Measurements from ENCODE around the gene POLK.
"Not testable (repeated sequence)": the region's sequence is repeated elsewhere in the genome, so short reads cannot be mapped to it uniquely, and the experiment has no call there.

POLK gene

DNA sequence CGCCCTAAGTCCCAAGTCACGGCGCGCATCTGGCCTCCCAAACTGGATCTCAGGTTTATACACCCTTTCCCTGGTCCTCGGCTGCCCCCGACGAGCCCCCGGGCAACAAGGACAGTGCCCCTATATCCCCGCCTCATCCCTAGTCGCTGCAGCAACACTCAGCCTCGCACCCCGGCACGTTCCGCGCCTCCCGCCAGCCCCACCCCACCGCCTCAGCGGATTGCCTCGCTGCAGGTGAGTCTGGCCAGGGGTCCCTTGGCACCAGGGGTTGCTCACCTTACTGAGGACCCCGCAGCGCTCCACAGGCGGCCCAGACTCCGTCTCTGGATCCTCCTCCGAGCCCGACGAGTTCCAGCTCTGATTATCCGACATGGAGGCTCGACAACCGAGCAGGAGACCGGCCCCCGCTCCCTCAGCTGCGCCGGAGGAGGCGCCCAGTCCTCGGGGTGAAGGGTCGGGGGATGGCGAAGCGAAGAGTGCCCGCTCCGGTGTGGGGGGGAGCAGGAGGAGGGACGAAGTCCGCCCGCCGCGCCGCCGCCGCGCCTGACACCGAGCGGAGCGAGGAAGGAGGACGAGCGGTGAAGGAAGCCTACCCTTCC, 756 bp upstream of the POLK start:
- DNase-seq = peak; percentile 60

- DNase-seq = no peak
These were observed 838 bp downstream of the POLK start for GRCh38 chr5:75512383-75513074.

DNA sequence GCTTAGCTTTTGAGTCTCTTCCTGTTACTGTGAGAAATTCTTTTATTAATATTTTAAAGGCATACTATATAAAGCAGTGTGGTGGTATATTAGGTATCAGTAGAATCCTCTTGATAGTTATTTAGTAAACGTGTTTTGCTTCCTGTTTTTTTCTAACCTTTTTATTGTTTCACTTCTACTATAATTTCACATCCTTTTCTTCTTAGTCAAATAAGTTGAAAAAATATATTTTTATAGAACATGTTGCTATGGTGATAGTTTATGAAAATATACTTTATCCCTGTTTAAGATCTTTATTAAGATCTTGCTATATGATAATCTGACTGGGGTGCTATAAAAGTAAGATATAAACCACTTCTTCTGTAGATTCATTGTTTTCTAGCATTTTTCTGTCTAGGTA, 2.1 kb downstream of the POLK start:
- DNase-seq = no peak

GRCh38 chr5:75514323-75514722, 2.6 kb downstream of the POLK start:
- no peak for DNase-seq

DNA sequence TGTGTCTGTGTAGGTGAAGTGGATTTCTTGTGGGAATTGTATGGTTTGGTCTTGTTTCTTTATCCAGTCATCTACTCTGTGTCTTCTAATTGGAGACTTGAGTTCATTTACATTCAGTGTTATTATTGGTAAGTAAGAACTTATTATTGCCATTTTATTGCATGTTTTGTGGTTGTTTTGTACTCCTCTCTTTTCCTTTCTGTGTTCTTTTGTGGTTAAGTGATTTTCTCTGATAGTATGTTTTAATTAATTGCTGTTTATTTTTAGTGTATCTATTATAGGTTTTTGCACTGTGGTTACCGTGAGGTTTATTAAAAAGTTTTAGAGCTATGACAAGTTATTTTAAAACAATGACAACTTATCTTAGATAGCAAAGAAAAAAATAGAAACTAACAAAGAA, 8.1 kb downstream of the POLK start:
- DNase-seq = no peak

DNA sequence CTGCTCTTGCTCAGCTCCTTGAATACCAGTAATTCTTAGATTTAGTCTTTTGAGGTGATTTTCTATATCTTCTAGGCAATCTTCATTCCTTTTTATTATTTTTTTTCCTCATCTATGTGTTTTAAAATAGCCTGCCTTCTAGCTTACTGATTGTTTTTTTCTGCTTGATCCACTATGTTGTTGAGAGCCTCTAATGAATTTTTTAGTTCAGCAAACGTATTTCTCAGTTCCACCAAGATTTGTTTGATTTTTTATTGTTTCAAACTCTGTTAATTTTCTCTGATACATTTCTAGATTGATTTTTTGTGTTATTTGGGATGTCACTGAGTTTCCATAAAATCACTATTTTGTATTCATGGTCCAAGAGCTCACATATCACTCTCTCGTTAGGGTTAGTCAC, 9.5 kb downstream of the POLK start:
- DNase-seq = no peak

GRCh38 chr5:75522025-75522424, 10.3 kb downstream of the POLK start:
- DNase-seq = no peak

GRCh38 chr5:75522542-75522941, 10.9 kb downstream of the POLK start:
- DNase-seq = no peak

GRCh38 chr5:75523275-75523674, 11.6 kb downstream of the POLK start:
- no peak for DNase-seq

DNA sequence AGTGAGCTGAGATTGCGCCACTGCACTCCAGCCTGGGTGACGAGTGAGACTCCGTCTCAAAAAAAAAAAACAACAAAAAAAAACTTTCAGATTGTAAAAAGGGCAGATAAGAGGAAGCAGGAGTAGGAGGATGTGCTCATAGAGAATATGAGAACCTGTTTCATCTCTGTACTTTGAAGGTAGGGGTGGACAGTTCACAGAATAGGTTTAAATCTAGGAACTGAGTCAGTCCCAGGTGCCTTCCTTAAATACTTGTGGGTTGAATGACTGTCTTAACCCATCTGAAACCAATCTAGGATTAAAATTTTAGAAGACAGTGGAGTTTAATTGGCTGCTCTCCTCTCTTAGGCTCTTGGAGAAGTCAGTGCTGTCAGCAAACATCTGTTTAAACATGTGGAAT, 12.4 kb downstream of the POLK start:
- DNase-seq = no peak

DNA sequence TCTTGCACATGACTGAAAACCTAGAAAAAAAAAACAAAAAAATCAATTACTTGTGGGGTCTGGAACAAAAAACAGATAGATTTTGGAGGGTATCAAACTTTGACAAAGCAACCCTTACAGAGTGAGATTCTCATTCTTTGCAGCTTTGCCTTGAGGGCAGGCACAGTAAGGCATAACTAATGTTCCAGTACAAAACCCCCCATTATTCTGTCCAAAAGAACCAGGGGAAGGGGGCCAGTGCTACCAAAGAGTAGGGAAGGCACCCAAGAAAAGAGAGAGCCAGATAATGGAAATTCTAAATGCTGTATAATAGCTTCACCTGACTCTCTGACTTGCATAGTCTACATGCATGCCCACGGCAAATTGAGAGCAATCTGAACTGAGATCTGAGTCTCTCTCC, 12.9 kb downstream of the POLK start:
- DNase-seq = no peak

GRCh38 chr5:75525344-75525743, 13.7 kb downstream of the POLK start:
- DNase-seq = no peak

- no peak for DNase-seq
These were observed 14.4 kb downstream of the POLK start for GRCh38 chr5:75526070-75526469.

- DNase-seq = no peak
These were observed 17.5 kb downstream of the POLK start for GRCh38 chr5:75529185-75529584.

DNA sequence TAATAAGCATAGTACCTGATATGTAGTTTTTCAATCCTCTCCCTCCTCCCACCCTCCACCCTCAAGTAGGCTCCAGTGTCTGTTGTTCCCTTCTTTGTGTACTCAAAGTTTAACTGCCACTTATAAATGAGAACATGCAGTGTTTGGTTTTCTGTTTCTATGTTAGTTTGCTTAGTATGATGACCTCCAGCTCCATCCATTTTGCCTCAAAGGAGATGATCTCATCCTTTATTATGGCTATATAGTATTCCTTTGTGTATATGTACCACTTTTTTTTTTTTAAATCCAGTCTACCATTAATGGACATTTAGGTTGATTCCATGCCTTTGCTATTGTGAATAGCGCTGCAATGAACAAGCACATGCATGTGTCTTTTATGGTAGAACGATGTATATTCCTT, 20.5 kb downstream of the POLK start:
- no peak for DNase-seq

DNA sequence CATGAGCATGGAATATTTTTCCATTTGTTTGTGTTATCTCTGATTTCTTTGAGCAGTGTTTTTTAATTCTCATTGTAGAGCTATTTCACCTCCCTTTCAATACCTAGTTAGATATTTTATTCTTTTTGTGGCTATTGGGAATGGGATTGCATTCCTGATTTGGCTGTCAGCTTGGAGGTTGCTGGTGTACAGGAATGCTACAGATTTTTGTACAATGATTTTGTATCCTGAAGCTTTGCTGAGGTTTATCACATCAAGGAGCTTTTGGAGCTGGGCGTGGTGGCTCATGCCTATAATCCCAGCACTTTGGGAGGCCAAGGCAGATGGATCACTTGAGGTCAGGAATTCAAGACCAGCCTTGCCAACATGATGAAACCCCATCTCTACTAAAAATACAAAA, 22.0 kb downstream of the POLK start:
- not testable (repeated sequence) for DNase-seq

DNA sequence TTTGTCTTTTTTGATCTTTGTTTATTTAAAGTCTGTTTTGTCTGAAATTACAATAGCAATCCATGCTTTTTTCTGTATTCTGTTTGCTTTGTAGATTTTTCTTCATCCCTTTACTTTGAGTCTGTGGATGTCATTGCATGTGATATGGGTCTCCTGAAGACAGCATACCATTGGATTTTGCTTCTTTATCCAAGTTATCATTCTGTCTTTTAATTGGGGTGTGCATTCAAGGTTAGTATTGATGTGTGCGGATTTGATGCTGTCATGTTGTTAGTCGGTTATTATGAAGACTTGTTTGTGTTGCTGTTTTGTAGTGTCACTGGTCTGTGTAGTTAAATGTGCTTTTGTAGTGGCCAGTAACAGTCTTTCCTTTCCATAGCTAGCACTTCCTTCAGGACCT, 23.0 kb downstream of the POLK start:
- no peak for DNase-seq

GRCh38 chr5:75536147-75536546, 24.5 kb downstream of the POLK start:
- no peak for DNase-seq

- DNase-seq = no peak
These were observed 25.1 kb downstream of the POLK start for GRCh38 chr5:75536694-75537360.

DNA sequence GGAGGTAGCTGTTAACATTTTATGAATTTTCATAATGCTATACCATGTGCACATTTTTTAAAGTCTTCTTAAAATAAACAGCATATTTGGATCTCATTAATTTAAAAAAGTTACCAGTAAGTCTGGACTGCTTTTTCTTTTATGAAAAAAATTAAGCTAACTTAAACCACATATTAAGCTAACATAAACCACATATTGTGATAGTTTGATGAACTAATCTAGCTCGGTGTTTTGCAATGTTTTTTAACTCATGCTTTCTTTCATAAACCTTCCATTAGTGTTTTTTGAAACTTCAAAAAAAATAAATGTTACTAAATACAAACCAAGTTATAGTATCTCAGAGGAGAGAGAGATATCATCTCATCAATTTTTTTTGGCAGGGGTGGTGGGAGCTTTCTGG, 26.5 kb downstream of the POLK start:
- DNase-seq = no peak

DNA sequence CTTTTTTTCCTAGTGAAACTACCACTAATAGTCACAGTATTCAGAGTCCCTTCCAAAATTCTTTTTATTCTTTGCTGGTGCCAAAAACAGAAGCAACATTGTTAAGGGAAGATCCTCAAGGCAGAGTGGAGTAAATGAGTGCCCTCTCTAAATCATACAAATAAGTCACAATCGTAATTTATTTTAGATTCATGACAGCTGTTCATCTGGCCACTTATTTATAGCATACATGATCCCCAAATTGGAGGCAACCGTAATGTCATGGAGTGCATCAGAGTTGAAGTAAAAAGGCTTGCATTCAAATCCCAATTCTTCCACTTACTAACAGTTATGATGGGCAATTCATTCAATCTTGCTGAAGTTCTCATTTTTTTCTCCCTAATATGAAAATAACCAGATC, 33.4 kb downstream of the POLK start:
- DNase-seq = no peak

GRCh38 chr5:75546830-75547229, 35.1 kb downstream of the POLK start:
- DNase-seq = no peak

GRCh38 chr5:75547812-75548211, 36.1 kb downstream of the POLK start:
- no peak for DNase-seq

GRCh38 chr5:75550597-75550996, 38.9 kb downstream of the POLK start:
- DNase-seq = no peak

DNA sequence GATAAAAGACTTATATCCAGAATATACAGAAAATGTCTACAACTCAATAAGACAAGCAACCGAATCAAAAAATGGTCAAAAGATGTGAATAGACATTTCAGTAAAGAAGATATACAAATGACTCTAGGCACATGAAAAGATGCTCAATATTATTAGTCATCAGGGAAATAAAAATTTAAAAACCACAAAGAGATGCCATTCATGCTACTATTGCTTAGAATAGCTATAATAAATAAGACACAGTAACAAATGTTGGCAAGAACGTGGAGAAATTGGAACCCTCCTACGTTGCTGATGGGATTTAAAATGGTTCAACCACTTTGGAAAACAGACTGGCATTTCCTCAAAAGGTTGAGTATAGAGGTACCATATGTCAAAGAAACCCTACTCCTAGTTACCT, 39.8 kb downstream of the POLK start:
- DNase-seq = no peak
